ENCODE data around the gene ACAD10. TPM values are rescaled to one million over a fixed set of nuclear protein-coding genes. Genes with fewer than 3 reads are reported as not detected.

The ACAD10 gene
- total RNA-seq, 1 donor, result 16.4 TPM

- no peak overlapping the region for H3K4me3 ChIP-seq (ENCODE audit: low read depth, low read length)
- no peak for TF ChIP-seq CTCF (IDR thresholded peaks at IDR 0.05; ENCODE audit: insufficient read depth, low read depth, low read length)
- DNase-seq (ENCODE audit: low read depth), result no peak
Measured at GRCh38 chr12:111748867-111749266, 63.0 kb downstream of the ACAD10 start.

GRCh38 chr12:111749391-111749790, 63.5 kb downstream of the ACAD10 start:
- no peak for DNase-seq (ENCODE audit: low read depth)
- TF ChIP-seq CTCF (IDR thresholded peaks at IDR 0.05; ENCODE audit: insufficient read depth, low read depth, low read length), result no peak

GRCh38 chr12:111753144-111753881, 67.5 kb downstream of the ACAD10 start:
- no peak overlapping the region for H3K4me3 ChIP-seq (ENCODE audit: low read depth, low read length)
- peak; percentile 85 for TF ChIP-seq CTCF (IDR thresholded peaks at IDR 0.05; ENCODE audit: insufficient read depth, low read depth, low read length)
- DNase-seq (ENCODE audit: low read depth), result peak; percentile 78

More at GRCh38 chr12:111749391-111749790, 63.5 kb downstream of the ACAD10 start:
- no peak overlapping the region for H3K4me3 ChIP-seq (ENCODE audit: low read depth, low read length)

GRCh38 chr12:111754671-111755070, 68.8 kb downstream of the ACAD10 start:
- no peak overlapping the region for H3K4me3 ChIP-seq (ENCODE audit: low read depth, low read length)
- DNase-seq (ENCODE audit: low read depth), result no peak
- no peak for TF ChIP-seq CTCF (IDR thresholded peaks at IDR 0.05; ENCODE audit: insufficient read depth, low read depth, low read length)

GRCh38 chr12:111756196-111756595, 70.3 kb downstream of the ACAD10 start:
- no peak overlapping the region for H3K4me3 ChIP-seq (ENCODE audit: low read depth, low read length)
- no peak for DNase-seq (ENCODE audit: low read depth)
- TF ChIP-seq CTCF (IDR thresholded peaks at IDR 0.05; ENCODE audit: insufficient read depth, low read depth, low read length), result no peak

- TF ChIP-seq CTCF (IDR thresholded peaks at IDR 0.05; ENCODE audit: insufficient read depth, low read depth, low read length), result no peak
- no peak for DNase-seq (ENCODE audit: low read depth)
Measured at GRCh38 chr12:111756681-111757080, 70.8 kb downstream of the ACAD10 start.

More at GRCh38 chr12:111756681-111757080, 70.8 kb downstream of the ACAD10 start:
- H3K4me3 ChIP-seq (ENCODE audit: low read depth, low read length), result no peak overlapping the region
